Fibroblast of skin of left biceps (primary cell): Measurements from ENCODE around the gene LRP2.
"Not testable (repeated sequence)": the region's sequence is repeated elsewhere in the genome, so short reads cannot be mapped to it uniquely, and the experiment has no call there.

Experiments
- DNase-seq, 2 experiments: peaks; one replicate each; pipeline ENCODE4 v3.0.0-alpha.2; 2013; ENCODE audit warnings: low read depth in 2 of 2

The LRP2 gene

GRCh38 chr2:169348321-169349024 is 13.9 kb downstream of the LRP2 start:
- DNase-seq: no peak

DNA sequence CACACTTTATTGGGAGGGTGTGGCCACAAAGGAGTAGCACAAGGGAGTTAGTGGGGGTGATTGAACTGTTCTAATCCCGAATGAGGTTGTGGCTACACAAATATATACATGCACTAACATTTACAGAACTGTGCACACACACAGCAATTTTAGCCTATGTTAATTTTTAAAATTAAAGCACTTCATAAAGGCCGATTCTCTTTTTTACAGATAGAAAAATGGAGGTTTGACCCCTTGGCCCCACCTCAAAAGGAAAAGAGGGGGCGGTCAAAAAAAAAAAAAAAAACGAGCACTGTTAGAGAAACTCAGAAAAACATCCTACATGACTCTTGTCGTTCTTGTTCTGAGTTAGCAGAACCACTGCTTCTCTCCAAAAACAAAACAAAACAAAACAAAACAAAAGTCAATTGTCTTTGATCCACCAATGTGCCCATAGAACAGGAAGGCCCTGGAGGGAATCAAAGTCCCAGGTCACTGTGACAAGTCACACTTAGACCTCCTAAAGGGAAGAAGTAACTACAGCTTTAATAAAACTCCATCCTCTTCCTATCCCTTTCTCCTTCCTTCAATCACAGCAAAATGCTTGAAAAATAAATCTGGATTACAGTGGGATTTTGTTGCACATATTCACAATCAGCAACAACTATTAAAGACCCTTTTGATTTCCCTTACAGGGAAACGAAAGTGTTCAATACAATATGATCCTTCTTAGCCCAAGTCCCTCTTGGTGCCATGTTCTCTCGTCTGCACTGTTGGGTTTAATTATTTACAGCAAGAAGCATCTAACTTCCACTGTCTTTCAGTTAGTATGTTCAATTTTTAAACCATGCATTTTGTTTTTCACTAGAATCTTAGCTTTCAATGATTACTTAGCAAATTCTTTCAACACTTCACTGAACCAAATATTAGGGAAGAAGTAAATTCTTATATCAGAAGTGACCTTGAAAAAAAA is 16.6 kb downstream of the LRP2 start:
- no peak for DNase-seq

DNA sequence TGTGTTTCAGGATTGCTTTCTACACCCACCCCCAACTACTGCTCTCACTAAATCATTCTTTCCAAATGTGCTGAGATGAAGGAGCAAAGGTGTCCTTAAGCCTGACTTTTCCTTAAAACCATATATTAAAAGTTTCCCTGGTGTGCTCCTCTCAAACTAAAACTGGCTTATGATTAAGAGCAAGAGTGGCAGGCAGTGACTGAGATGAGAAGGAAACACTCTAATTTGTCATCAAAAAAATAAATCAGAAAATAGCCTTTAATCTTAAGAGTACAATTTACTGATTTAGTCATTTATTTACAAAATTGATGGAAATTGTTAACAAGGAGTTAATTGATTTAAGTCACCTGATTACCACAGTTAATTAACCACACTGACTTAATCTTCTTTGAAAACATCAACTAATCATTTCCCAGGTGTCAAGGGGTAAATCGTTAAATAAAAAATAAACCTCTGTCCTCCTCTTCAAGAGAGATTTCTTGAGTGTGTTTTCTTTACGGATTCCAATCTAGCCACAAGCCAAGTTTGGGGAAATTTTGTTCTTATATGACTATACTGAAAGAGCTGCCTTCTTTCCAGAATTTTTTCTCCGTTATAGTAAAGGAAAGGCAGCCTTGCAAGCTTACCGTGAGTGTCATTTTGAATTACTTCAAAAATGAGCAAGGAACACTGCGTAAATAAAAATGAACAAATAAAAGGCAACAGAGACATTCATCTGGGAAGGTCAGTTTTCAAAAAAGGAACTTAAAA is 17.4 kb downstream of the LRP2 start:
- DNase-seq: no peak

DNA sequence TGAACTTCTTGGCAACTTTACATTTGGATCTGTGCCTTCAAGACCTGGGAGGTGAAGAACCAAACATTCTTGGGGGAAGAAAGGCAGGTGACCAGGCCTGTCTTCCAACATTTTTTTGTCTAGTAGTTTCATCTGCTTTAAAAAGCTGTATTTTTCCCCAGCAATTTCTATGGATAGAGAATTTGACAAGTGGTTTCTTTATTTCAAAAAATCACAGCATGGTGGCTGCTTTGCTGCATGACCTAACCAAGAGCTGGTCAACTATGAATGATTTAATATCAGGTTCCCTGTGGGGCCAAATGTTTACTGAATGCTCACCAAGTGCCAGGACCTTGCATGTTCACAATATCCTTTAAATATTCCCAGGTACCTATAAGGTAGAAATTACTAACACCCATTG is 19.1 kb downstream of the LRP2 start:
- DNase-seq: no peak

DNA sequence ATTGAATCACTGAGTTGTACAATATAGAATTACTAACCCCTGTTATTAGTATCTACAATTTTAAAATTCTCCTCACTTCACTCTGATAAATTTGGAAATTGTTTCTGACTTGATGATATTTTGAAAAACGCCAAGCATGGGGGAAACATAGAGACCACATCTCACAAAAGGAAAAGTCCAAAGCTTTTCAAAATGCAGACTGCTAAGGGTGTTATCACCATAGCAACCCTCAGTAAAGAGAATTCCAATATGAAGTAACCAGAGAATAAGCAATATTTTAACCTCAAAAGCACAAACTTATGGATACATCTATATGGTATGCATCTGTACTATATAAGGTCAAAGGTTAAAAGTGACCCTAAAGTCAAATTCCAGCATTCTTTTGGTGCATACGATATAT is 22.7 kb downstream of the LRP2 start:
- DNase-seq: no peak

GRCh38 chr2:169336695-169337094 is 25.6 kb downstream of the LRP2 start:
- DNase-seq: no peak

- no peak for DNase-seq
These were observed 31.7 kb downstream of the LRP2 start for GRCh38 chr2:169330555-169331198.

- DNase-seq: no peak
These were observed 32.4 kb downstream of the LRP2 start for GRCh38 chr2:169329688-169330554.

GRCh38 chr2:169328785-169329184 is 33.5 kb downstream of the LRP2 start:
- DNase-seq: no peak

GRCh38 chr2:169327837-169328236 is 34.5 kb downstream of the LRP2 start:
- not testable (repeated sequence) for DNase-seq

- not testable (repeated sequence) for DNase-seq
These were observed 36.4 kb downstream of the LRP2 start for GRCh38 chr2:169325886-169326285.

GRCh38 chr2:169324581-169325260 is 37.6 kb downstream of the LRP2 start:
- DNase-seq: no peak

- DNase-seq: no peak
These were observed 38.5 kb downstream of the LRP2 start for GRCh38 chr2:169323841-169324240.

- DNase-seq: no peak
These were observed 41.8 kb downstream of the LRP2 start for GRCh38 chr2:169320561-169320960.

GRCh38 chr2:169315357-169315756 is 47.0 kb downstream of the LRP2 start:
- DNase-seq: no peak

DNA sequence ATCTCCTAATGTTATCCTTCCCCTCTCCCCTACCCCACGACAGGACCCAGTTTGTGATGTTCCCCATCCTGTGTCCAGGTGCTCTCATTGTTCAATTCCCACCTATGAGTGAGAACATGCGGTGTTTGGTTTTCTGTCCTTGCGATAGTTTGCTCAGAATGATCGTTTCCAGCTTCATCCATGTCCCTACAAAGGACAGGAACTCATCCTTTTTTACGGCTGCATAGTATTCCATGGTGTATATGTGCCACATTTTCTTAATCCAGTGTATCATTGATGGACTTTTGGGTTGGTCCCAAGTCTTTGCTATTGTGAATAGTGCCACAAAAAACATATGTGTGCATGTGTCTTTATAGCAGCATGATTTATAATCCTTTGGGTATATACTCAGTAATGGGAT is 54.0 kb downstream of the LRP2 start:
- not testable (repeated sequence) for DNase-seq

DNA sequence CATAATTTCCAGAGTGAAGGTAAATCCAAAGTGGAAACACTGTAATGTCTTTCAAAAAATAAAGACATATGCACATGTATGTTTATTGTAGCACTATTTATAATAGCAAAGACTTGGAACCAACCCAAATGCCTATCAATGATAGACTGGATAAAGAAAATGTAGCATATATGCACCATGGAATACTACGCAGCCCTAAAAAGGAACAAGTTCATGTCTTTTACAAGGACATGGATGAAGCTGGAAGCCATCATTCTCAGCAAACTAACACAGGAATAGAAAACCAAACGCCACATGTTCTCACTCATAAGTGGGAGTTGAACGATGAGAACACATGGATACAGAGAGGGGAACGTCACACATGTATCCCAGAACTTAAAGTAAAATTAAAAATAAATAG is 57.6 kb downstream of the LRP2 start:
- DNase-seq: not testable (repeated sequence)

DNA sequence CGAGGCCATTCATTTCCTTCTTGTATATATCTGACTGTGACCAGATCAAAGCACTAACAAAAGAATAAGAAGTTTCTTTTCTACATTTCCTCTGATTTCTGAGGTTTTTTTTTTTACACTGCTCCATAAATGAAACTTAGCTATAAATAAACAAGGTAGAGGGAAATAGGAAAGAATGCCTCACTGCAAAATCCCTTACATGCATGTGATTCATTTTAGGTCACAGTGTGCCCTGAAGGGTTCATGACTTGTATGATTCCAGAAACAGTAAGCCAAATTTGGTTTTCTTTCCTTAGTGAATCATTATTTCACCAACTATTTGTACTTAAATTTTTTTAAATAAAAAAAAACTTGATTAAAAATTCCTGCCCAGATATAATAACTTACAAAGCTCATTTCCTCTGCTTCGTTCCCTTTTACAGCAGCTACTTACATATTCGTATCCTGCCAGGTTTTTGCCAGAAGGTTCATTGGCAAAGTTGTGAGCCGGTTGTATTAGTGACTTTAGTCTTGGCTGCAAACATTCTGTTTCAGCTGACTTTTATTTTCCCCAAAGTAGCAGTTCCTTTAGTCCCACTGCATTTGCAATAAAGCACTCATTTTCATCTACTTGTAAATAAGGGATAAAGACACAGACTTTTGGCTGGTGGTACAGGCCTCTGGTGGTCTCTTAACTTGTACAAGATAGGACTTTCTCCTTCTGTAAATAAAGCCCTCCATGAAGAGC is 58.6 kb downstream of the LRP2 start:
- no peak for DNase-seq

- DNase-seq: no peak
These were observed 60.0 kb downstream of the LRP2 start for GRCh38 chr2:169302364-169302763.
